K562 (cell line): ENCODE data around the gene NDUFS6. TPM values are rescaled to one million over a fixed set of nuclear protein-coding genes. Genes with fewer than 3 reads are reported as not detected.

Experiments
- ATAC-seq: fragments of 200-7000 bp; cut with Tn5 transposase; 3 replicates; pipeline ENCODE4 v1.9.1; 2020; ENCODE audit warnings: moderate library complexity
- BruUV-seq: library from RNA; stranded (reverse); fragments of 400-500 nt; replicated peaks from 2 replicates; lab custom pipeline; 2021; lab: Mats Ljungman, UMichigan
- CTCF ChIA-PET: fragments of 300-600 bp; formaldehyde crosslinking; extraction: SDS; loops from one replicate; lab custom pipeline; 2021; ENCODE audit warnings: low intra/inter-chr PET ratio; lab: Yijun Ruan, JAX
- POLR2A ChIA-PET: fragments of 300-600, 350-650 bp; sonication (Branson Sonifier 250); formaldehyde crosslinking; extraction: SDS; loops from one replicate; lab custom pipeline; 2021; ENCODE audit warnings: antibody characterized with exemption, inconsistent platforms; lab: Yijun Ruan, JAX
- DNase-seq, 4 experiments: peaks; one replicate each; pipeline versions ENCODE4 v3.0.0 to v3.0.0-alpha.2; 2011 to 2018; ENCODE audit warnings: low spot score in 3 of 4, mixed read lengths in 3 of 4; ENCODE audit errors: extremely low read depth in 1 of 4
- FAIRE-seq: peaks from 2 replicates; lab custom pipeline; 2011; peaks lifted over from hg19 to GRCh38; lab: Jason Lieb, UNC
- H2AFZ ChIP-seq: 2 replicates; pipeline ENCODE4 v1.6.0; 2011; ENCODE audit warnings: low read depth, low read length, control low read depth, inconsistent platforms
- H3K27ac ChIP-seq: fragments of 200-600 bp; 3 replicates; pipeline ENCODE4 v1.8.0; 2011; ENCODE audit warnings: low read depth, mild to moderate bottlenecking, control low read depth, inconsistent platforms, low read length, moderate library complexity, mixed read lengths; ENCODE audit errors: extremely low read depth
- H3K27me3 ChIP-seq, 2 experiments: fragments of 300-600 bp in 1 of 2; 2 replicates in 1 of 2; 3 replicates in 1 of 2; pipeline versions ENCODE4 v1.6.0 to v1.8.0; 2011; ENCODE audit warnings: inconsistent platforms in 2 of 2, low read length in 2 of 2, mild to moderate bottlenecking in 1 of 2, mixed read lengths in 1 of 2, moderate library complexity in 1 of 2; ENCODE audit not compliant: control insufficient read depth in 2 of 2, insufficient read depth in 2 of 2
- H3K36me3 ChIP-seq: fragments of 300-600 bp; 3 replicates; pipeline ENCODE4 v1.8.0; 2011; ENCODE audit warnings: mild to moderate bottlenecking, low read length, inconsistent platforms; ENCODE audit not compliant: control insufficient read depth, insufficient read depth
- H3K4me1 ChIP-seq, 2 experiments: fragments of 200-600 bp in 1 of 2; replicated peaks in 1 of 2; 2 replicates in 1 of 2; 3 replicates in 1 of 2; pipeline versions ENCODE4 v1.5.1 to v1.8.0; 2011; ENCODE audit warnings: inconsistent platforms in 2 of 2, low read length in 2 of 2, mild to moderate bottlenecking in 1 of 2, mixed read lengths in 1 of 2, moderate library complexity in 1 of 2; ENCODE audit not compliant: control insufficient read depth in 2 of 2, insufficient read depth in 2 of 2
- H3K4me2 ChIP-seq: 2 replicates; pipeline ENCODE4 v1.6.1; 2011; ENCODE audit warnings: low read length, control low read depth, inconsistent platforms, mixed read lengths; ENCODE audit not compliant: insufficient read depth
- H3K4me3 ChIP-seq: fragments of 200-600 bp; sonication (generic), shearing (Covaris generic); 2 replicates; pipeline ENCODE4 v1.5.1; 2016; ENCODE audit warnings: control low read depth, inconsistent platforms
- H3K79me2 ChIP-seq: fragments of 200-600 bp; 3 replicates; pipeline ENCODE4 v1.8.0; 2011; ENCODE audit warnings: low read length, inconsistent platforms; ENCODE audit not compliant: control insufficient read depth, insufficient read depth
- H3K9ac ChIP-seq, 2 experiments: 2 replicates each; pipeline versions ENCODE4 v1.6.0 to v1.6.1; 2011; ENCODE audit warnings: low read depth in 2 of 2, low read length in 2 of 2, control low read depth in 1 of 2, inconsistent platforms in 1 of 2, mild to moderate bottlenecking in 1 of 2, mixed read lengths in 1 of 2; ENCODE audit not compliant: insufficient read depth in 1 of 2
- H3K9me1 ChIP-seq: one replicate; pipeline ENCODE4 v1.6.0; 2011; ENCODE audit warnings: inconsistent platforms, mild to moderate bottlenecking, low read length, moderate library complexity; ENCODE audit not compliant: control insufficient read depth, insufficient read depth
- H3K9me3 ChIP-seq: replicated peaks from 2 replicates; pipeline ENCODE4 v1.5.1; 2011; ENCODE audit warnings: low read depth, low read length, inconsistent platforms; ENCODE audit not compliant: control insufficient read depth, insufficient read depth
- H4K20me1 ChIP-seq: replicated peaks from 2 replicates; pipeline ENCODE4 v1.6.1; 2011; ENCODE audit warnings: low read length, inconsistent platforms, mixed read lengths; ENCODE audit not compliant: control insufficient read depth, insufficient read depth
- CEBPG ChIP-seq, 3 experiments: fragments of 200-800 bp in 1 of 3; sonication (Bioruptor generic) in 1 of 3; sonication (generic) in 1 of 3; formaldehyde crosslinking in 1 of 3; IDR thresholded peaks in 2 of 3; conservative IDR thresholded peaks in 1 of 3; 2 replicates each; pipeline versions ENCODE4 v1.6.1 to v1.8.0; 2016 to 2022; ENCODE audit warnings: missing compliant biosample characterization in 2 of 3, missing genetic modification characterization in 2 of 3, mild to moderate bottlenecking in 1 of 3, missing genetic modification reagents in 1 of 3
- RBM25 ChIP-seq: fragments of 200-400 bp; formaldehyde crosslinking; IDR thresholded peaks from 2 replicates; pipeline ENCODE4 v1.6.1; 2018; ENCODE audit warnings: low read length, low read depth, moderate library complexity; ENCODE audit not compliant: severe bottlenecking
- SAFB ChIP-seq: fragments of 200-400 bp; formaldehyde crosslinking; IDR thresholded peaks from 2 replicates; pipeline ENCODE4 v1.6.1; 2017; ENCODE audit warnings: low read depth, low read length, borderline replicate concordance
- ZEB2 ChIP-seq: fragments of 450-650 bp; IDR thresholded peaks from 2 replicates; pipeline ENCODE4 v1.6.1; 2016
- ZNF134 ChIP-seq: fragments of 250-450 bp; sonication (Bioruptor Pico); conservative IDR thresholded peaks from 2 replicates; pipeline ENCODE4 v1.4.0; 2020
- WGBS: fragments of 100-300 bp; shearing (Covaris generic); methylation state at CpG from one replicate; pipeline ENCODE4 v1.1.6; 2016; ENCODE audit warnings: low coverage, mixed read lengths; ENCODE audit not compliant: insufficient coverage; ENCODE audit errors: missing lambda C conversion rate; 5-methylcytosine and 5-hydroxymethylcytosine counted together
- in situ Hi-C: fragments of 300-500 bp; cut with MboI; formaldehyde crosslinking; loops from 4 replicates; pipeline ENCODE4 v1.15.0; 2018; ENCODE audit warnings: inconsistent platforms, mixed read lengths
- intact Hi-C: fragments of 100-400 bp; cut with micrococcal nuclease; formaldehyde crosslinking; loops from 2 replicates; pipeline ENCODE4 v1.14.2; 2022
- polyA plus RNA-seq, 8 experiments: library from polyadenylated mRNA; depleted of rRNA in 4 of 8; stranded (reverse) in 5 of 8; unstranded in 3 of 8; fragments of >200 nt; fragmentation: Nextera tagmentation in 2 of 8; fragmentation: Illumina TruSeq in 1 of 8; extraction: Ambion mirVana in 2 of 8; extraction: Trizol in 1 of 8; gene quantifications; 2 replicates each; pipeline versions ENCODE4 v1.2.1 to v1.2.3, GENCODE V29; 2011 to 2014; ENCODE audit warnings: inconsistent platforms in 1 of 8, missing spikeins in 1 of 8
- total RNA-seq, 7 experiments: library from RNA; depleted of rRNA in 6 of 7; stranded (reverse); fragments of >200 nt in 6 of 7; fragmentation: Illumina TruSeq in 2 of 7; extraction: Trizol in 2 of 7; gene quantifications; 2 replicates each; pipeline versions ENCODE4 v1.2.1 to v1.2.3, GENCODE V29; 2011 to 2021; ENCODE audit warnings: low replicate concordance in 1 of 7

The NDUFS6 gene
- total and polyA plus RNA-seq, 9 of the 15 experiments (the other 6 are each of a cell fraction or from before 2014, with no cell fraction given), result 36.1 to 291 (median 77.0) TPM

- Histone ChIP-seq H3K79me2 (no peaks in the 10 kb centered on the region), H3K9me1 (peaks cover 3% of the 10 kb centered on the region), H3K27ac (no peak overlapping the region), H3K4me1 (peaks cover 0 to 15% of the 10 kb centered on the region in 2 experiments; a peak in 1 of 5 replicates), H3K9me3 (no peaks in the 10 kb centered on the region), H2AFZ (no peak overlapping the region), H3K4me3 (no peak overlapping the region), H3K27me3 (peaks cover 71 to 95% of the 10 kb centered on the region in 2 experiments), H4K20me1 (0 out of 2 replicates have a peak, but pooled peaks cover 3% of the 10 kb centered on the region), H3K36me3 (no peaks in the 10 kb centered on the region), H3K9ac (no peak overlapping the region), H3K4me2 (no peak overlapping the region)
- TF ChIP-seq RBM25 (peak; percentile 68), ZEB2 (no peak), CEBPG (CRISPR knock-in tag; IDR thresholded peaks at IDR 0.05) (no peak), CEBPG (tag; conservative IDR thresholded peaks at IDR 0.05 in 1 of 2, IDR thresholded peaks at IDR 0.05 in 1 of 2) (no peak)
- ChIA-PET CTCF (interaction anchor here (3.1 kb wide), 1 partner anchor 252 kb away, joined by 10 read pairs; no protein-coding TSS in a partner anchor), POLR2A (no interaction called here)
- in situ Hi-C loops, result no loop called here
- intact Hi-C loops, result no loop called here
- 2% methylated on average over 15 of the region's 15 CpGs for WGBS
- ATAC-seq (no peak), DNase-seq (no peak), FAIRE-seq (peak; percentile 35)
- BruUV-seq, result no TSS peak
Observed at GRCh38 chr5:1765141-1765879, 35.9 kb upstream of the NDUFS6 start.

DNA sequence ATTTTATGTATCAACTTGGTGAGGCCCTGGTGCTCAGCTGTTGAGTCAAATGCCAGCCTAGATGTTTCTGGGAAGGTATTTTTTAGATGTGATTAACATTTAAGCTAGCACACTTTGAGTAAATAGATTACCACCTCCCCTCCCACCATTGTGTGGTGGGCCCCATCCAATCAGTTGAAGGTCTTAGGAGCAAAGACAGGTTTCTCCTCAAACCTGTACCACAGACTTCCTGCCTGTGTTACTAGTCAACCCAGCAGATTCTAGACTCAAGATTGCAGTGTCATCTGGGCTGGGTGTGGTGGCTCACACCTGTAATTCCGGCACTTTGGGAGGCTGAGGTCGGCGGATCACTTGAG, 35.3 kb upstream of the NDUFS6 start:
- ChIA-PET CTCF (interaction anchor here (3.1 kb wide), 1 partner anchor 252 kb away, joined by 10 read pairs; no protein-coding TSS in a partner anchor), POLR2A (interaction anchor here (0.7 kb wide), 1 partner anchor 161 kb away, joined by 3 read pairs; no protein-coding TSS in a partner anchor)
- Histone ChIP-seq H3K4me2 (no peak overlapping the region), H3K9me1 (peaks cover 3% of the 10 kb centered on the region), H2AFZ (no peak overlapping the region), H3K4me1 (peaks cover 0 to 14% of the 10 kb centered on the region in 2 experiments; a peak in 1 of 5 replicates), H3K9me3 (no peaks in the 10 kb centered on the region), H3K27ac (no peak overlapping the region), H3K36me3 (no peaks in the 10 kb centered on the region), H3K4me3 (no peak overlapping the region), H3K9ac (no peak overlapping the region), H3K27me3 (peaks cover 73 to 94% of the 10 kb centered on the region in 2 experiments), H4K20me1 (0 out of 2 replicates have a peak, but pooled peaks cover 3% of the 10 kb centered on the region), H3K79me2 (no peaks in the 10 kb centered on the region)
- DNase-seq (no peak), FAIRE-seq (no peak), ATAC-seq (no peak)
- peak; percentile 93 for TF ChIP-seq ZNF134
- no peak for TF ChIP-seq SAFB
- WGBS, result 0% methylated on average over 3 of the region's 3 CpGs
- BruUV-seq, result no TSS peak
- intact Hi-C loops, result no loop called here
- in situ Hi-C loops, result no loop called here
